CD1c-positive myeloid dendritic cell (primary cell): ENCODE measurements around the gene PDE10A.
"Not testable (repeated sequence)": the region's sequence is repeated elsewhere in the genome, so short reads cannot be mapped to it uniquely, and the experiment has no call there.

Experiments
- DNase-seq: peaks from one replicate; pipeline ENCODE4 v3.0.0-alpha.2; 2016; ENCODE audit errors: extremely low spot score

PDE10A gene

DNA sequence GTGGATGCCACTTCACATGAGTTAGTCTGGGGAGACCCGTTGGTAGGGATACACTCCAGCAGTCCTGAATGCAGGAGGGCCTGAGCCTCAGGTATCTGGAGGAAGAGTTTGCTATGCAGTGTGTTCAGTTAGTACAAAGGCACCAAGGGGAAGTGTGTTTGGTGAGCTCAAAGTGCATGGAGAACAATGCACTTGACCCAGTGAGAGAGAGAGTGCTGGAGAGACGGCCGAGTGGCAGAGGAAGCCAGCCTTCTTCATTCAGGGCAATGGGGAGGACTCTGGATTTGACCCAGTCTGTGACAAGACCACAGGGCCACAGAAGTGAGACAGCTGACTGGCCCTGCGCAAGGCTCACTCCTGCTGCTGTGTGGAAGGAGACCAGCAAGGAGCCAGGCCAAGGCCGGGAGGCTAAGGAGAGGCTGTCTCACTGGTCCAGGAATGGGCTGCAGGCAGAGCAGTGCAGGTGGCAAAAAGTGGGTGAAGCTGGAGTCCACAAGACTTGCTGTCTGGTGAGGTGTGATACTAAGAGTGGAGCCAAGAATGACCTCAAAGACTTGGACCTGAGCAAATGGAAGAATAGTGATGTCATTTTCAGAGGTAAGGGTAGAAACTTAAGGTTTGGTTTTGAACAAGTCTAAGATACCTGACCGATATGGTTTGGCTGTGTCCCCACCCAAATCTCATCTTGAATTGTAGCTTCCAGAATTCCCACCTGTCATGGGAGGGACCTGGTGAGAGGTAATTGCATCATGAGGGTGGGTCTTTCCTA lies 38.0 kb downstream of the PDE10A start:
- DNase-seq, result no peak

GRCh38 chr6:165621940-165622339 lies 41.1 kb downstream of the PDE10A start:
- no peak for DNase-seq

DNA sequence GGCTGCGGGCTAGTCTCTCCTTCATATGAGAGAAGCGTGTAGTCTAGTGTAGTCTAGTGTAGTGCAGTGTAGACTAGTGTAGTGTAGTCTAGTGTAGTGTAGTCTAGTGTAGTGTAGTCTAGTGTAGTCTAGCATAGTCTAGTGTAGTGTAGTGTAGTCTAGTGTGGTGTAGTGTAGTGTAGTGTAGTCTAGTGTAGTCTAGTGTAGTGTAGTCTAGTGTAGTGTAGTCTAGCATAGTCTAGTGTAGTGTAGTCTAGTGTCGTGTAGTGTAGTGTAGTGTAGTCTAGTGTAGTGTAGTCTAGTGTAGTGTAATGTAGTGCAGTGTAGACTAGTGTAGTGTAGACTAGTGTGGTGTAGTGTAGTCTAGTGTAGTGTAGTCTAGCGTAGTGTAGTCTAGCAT lies 44.1 kb downstream of the PDE10A start:
- DNase-seq, result not testable (repeated sequence)

DNA sequence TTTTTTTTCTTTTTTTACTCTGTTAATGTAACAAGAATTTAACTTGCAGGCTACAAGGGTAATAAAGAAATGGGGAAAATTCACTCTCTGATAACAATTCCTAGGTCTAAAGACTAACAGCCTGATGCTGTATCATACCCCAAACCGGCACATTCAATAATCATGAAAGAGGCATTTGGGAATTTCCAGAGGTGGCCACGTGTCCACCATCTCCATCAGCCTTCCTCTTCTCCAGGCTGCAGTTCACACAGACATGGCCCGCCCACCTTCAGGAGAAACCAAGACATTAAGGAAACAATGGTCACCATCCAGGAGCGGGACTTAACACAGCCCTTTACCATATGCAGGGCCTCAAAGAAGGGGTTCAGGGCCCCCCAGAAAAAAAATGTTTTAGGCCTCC lies 44.8 kb downstream of the PDE10A start:
- no peak for DNase-seq

- no peak for DNase-seq
Measured at GRCh38 chr6:165617528-165617927, 45.5 kb downstream of the PDE10A start.

DNA sequence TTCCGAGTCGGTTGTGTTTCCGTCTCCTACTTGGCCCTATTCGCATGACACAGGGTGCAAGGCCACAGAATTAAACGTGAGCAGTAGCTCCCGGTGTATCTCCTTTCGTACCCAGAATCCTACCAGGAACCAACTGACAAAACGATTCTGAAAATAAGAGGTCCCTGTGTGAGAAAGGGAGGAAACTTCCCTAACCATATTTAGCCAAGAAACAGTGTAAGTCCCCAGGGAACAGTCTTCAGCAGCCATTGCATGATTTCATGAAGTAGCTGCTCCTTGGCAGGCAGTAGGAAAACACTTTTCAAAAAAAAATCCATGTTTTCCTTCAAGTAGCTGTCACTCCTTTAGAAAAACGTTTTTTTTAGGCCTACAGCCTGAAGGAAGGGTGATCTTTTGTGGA lies 46.9 kb downstream of the PDE10A start:
- no peak for DNase-seq

GRCh38 chr6:165615636-165616035 lies 47.4 kb downstream of the PDE10A start:
- DNase-seq, result no peak

DNA sequence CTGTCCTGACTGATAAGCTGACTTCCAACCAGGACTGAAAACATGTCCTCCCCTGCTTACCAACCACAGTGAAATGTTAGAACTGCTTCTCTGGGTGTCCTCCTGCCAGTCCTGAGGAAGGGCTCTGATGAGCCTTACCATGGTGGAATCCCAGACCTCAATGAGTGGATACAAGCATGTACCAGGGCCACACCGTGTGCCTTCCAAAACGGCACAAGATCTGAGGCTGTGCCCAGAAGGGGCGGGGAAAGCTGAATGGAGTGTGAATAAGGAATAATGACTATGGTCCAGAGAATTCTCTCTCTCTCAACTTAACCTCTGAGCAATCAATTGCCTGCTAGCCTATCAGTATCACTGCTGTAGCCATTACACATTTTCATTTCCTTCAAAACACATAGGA lies 51.7 kb downstream of the PDE10A start:
- no peak for DNase-seq

- DNase-seq, result not testable (repeated sequence)
Measured at GRCh38 chr6:165608577-165608976, 54.5 kb downstream of the PDE10A start.

DNA sequence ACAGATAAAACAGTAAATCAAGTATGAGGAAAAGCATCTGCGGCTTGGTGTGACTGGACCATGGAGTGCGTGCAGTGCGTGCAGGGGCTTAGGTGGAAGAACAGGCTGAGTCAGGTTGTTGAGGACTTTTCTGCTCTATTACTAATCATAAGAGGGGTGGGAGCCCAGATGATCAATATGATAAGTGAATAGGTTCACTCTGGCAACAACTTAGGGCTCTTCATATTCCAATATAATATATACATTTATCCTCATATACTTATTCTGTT lies 56.4 kb downstream of the PDE10A start:
- no peak for DNase-seq

- no peak for DNase-seq
Measured at GRCh38 chr6:165605901-165606739, 56.9 kb downstream of the PDE10A start.

DNA sequence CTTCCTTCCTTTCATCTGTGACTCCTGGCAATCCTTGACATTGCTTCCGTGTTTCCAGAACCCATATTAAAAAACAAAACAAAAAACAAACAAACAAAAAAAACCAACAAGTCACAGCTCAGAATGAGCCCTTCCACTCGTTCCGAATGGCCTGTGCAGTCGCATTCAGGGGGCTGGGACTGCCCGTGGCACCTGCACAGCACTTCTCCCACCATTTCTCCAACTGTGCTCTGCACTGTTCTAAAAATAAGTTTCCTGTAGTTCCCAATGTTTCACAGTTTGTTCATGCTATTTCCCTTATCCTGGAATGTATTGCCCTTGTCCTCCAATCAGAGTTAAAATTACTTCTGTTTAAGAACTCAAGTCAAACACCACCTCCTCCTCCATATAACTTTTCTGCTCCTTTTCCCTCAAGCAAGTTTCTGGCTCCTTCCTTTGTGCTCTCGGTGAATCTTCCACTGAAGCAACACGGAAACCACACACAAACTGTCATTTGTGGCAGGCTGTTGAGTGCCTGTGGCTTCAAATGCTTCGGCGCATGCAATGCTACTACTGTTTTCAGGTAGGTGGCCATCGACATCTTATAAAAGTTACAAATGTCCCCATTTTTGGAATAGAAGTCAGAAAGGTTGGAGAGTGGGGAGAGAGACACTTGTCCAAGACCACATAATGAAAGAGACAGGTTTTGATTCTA lies 57.7 kb downstream of the PDE10A start:
- DNase-seq, result no peak

DNA sequence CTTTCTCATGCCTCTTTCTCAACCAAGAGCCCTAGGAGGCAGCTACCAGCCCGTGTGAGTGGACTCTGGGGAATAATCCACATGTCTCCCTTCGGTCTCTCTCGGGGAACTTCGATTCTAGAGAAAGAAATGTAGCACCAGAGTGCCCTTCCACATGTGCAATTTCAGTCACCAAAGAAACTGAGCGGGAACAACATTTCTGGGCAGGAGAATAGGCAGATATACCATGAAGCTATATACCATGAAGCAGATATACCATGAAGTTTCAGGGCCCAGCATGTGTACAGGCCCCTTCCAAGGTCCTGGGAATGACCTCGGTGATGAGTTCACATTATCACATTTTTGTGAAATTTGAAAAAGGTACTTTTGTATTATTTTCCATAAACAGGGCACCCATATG lies 60.8 kb downstream of the PDE10A start:
- DNase-seq, result no peak

DNA sequence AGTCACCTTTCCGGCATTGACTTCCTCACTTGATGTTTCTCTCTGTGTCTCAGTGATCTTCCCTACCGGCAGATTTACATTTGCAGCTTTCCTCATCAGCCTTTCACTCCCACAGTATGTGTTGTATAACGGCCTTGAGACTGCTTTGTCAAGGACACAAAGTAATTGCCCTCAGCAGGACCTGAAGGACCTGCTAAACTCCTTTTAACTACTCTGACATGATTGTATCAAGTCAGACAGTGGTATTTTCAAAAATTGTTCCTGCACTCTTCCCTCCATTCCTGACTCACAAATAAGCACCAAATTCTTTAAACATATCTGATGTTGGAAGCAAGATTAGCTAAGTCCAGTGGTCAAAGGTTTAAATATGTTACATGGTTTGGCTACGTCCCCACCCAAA lies 62.4 kb downstream of the PDE10A start:
- DNase-seq, result no peak

- no peak for DNase-seq
Measured at GRCh38 chr6:165599596-165600487, 63.2 kb downstream of the PDE10A start.

DNA sequence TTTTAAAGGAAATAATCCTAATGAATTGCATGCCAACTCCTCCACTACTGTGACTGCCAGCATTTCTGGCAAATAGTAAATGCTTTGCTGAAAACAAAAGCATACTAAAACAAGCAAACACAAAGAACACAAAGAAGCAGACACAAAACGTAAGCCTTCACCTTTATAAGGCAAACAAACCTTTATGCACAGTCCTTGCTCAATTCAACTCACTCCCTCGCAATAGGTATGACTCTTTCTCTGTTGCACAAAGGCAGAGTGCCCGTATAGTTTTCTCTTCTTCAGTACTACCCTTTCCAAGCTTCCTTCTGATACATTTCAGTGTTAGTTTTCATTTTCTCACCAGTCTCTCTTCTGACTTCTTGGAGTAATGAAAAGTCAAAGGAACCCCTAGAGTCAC lies 63.9 kb downstream of the PDE10A start:
- DNase-seq, result no peak

DNA sequence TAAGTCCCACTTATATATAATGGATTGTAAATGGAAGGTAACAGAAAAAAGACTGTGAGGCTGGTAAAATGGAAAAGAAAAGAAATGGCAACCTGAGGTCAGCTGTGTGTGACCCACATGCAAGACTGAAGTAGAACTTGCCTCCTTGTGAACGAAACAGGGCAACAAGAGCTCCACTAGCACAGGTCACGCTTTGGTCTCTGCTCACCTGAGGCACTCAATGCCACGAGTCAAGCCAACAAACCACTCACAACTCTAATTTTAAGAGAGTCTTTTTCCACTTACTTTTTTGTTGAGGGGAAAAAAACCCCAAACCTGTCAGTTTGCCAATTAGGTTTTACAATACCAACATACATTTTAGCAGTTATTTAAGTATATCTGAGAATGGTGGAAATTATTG lies 65.2 kb downstream of the PDE10A start:
- DNase-seq, result no peak

DNA sequence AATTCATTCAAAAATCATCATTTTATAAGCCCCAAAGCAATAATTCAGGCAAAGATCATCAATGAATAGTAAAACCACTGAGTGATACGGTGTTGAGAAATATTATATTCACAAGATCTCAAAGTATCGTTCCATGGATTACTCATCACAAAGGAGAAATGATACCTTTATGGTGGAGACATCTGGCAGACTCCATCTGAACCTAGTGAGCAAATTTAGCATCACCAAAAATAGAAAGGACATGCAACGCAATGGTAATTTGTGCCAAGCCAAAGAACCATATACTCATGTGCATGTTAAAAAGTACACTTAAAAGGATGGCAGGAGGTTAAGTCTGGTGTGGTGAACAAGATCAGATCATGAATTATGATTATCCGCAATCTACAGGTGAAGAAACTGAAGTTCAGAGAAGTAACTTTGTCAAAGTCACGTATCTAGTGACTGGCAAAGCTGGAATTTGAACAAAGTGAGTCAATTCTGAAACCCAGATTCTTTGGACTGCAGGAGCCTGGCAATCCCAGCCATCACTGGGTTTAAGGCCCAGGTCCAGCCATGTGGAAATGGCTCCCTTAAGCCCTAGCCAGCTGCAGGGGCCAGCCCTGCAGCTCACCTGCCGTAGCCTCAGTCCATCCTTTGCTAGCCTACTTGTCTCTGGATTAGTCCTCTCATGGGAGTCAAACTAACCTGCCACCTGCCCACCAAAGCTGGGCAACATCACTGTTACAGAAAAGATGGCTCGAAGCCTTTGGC lies 68.3 kb downstream of the PDE10A start:
- DNase-seq, result no peak

- not testable (repeated sequence) for DNase-seq
Measured at GRCh38 chr6:165592947-165593346, 70.1 kb downstream of the PDE10A start.

DNA sequence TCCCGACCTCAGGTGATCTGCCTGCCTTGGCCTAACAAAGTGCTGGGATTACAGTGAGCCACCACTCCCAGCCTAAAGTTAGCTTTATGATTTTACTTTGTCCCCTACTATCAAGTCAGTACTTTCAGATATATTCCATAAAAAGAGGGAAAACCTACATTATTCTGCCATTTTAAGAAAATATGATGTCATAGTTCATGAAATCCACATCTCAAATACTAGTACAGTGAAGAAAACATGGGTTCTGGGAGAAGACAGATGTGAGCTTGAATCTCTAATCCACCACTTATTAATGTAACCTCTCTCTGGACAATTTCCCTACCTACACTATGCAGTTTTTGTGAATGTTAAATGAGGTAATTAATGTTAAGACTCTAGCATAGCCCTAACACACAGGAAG lies 74.5 kb downstream of the PDE10A start:
- no peak for DNase-seq

DNA sequence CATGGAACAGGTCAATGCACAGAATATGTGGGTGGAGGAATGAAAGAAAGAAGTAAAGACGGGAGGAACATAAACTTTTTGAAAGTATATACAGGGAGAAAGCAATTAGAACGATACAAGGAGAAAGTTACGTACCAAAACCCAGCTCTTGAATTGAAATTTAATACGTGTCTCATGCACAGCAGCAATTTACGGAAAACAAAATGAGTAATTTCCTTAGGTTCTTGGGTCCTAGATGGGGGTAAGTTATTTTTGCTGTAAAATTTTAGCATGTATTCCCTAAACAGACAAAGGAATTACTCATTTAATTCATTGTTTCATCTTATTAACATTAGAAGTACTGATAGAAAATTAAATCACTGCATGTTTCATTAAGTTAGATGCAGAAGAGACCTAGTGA lies 75.8 kb downstream of the PDE10A start:
- no peak for DNase-seq
